ENCODE data around the gene SORCS1.

GRCh38 chr10:107213861-107214260 lies 49.4 kb upstream of the SORCS1 start:
- TF ChIP-seq, protein P1, sequence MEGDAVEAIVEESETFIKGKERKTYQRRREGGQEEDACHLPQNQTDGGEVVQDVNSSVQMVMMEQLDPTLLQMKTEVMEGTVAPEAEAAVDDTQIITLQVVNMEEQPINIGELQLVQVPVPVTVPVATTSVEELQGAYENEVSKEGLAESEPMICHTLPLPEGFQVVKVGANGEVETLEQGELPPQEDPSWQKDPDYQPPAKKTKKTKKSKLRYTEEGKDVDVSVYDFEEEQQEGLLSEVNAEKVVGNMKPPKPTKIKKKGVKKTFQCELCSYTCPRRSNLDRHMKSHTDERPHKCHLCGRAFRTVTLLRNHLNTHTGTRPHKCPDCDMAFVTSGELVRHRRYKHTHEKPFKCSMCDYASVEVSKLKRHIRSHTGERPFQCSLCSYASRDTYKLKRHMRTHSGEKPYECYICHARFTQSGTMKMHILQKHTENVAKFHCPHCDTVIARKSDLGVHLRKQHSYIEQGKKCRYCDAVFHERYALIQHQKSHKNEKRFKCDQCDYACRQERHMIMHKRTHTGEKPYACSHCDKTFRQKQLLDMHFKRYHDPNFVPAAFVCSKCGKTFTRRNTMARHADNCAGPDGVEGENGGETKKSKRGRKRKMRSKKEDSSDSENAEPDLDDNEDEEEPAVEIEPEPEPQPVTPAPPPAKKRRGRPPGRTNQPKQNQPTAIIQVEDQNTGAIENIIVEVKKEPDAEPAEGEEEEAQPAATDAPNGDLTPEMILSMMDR (IDR thresholded peaks at IDR 0.05): no peak
- no peak for TF ChIP-seq POLR2A (IDR thresholded peaks at IDR 0.05)

Data from right lobe of liver (tissue), 4 donors.